ENCODE measurements around the gene CSGALNACT2. TPM values are rescaled to one million over a fixed set of nuclear protein-coding genes. Genes with fewer than 3 reads are reported as not detected.

CSGALNACT2 gene
- total and polyA plus RNA-seq, 9 of the 15 experiments (the other 6 are each of a cell fraction or from before 2014, with no cell fraction given): 1.4 to 7.3 (median 3.5) TPM

DNA sequence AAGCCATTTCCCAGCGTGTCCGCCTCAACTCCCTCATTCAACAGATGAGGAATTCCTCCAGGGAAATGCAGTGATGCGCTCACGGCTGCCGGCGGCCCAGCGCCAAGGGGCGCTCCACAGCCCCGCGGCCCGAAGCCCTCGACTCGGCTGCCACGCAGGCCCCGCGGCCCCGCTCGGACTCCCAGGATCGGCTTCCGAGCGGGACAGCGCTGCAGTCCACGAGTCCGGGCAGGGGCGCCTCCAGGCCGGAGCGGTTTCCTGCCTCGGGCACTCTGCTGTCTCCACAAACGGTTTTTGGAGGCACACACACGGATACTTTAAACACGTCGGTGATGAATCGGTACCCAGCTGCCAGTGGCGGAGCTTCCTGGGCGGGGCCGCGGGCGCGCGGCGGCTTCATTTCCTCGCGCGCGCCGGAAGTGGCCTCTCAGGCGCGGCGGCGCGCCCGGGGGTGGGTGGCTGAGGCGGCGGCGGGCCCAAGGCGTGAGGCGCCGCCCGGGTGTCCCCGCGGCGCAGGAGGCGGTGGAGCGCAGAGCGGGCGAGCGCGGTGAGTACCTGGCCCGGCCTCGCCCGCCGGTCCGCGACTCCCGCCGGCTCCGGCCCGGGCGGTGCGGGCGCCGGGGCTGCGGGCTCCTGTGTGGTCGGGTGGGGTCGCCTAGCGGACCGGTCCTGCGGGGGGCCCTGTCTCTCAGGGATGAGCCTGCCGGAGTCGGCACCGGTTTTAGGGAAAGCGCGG is at the start of gene CSGALNACT2 (continued):
- TF ChIP-seq ZNF639 (CRISPR knock-in tag; conservative IDR thresholded peaks at IDR 0.05 in 1 of 2, IDR thresholded peaks at IDR 0.05 in 1 of 2): peak; percentile 15 to 85; a peak in 2 of 4 replicates
- TF ChIP-seq ZBTB33 (CRISPR knock-in tag; IDR thresholded peaks at IDR 0.05): 0 out of 2 replicates have a peak, but pooled peaks have one; percentile 9
- TF ChIP-seq EP400 (IDR thresholded peaks at IDR 0.05): peak; percentile 47; the same call in 1 of the 2 replicates
- peak; percentile 81 to 94 for TF ChIP-seq E2F6 (IDR thresholded peaks at IDR 0.05; ENCODE audit: borderline replicate concordance in 1 of 2, extremely low read depth in 1 of 2, insufficient read depth in 1 of 2, insufficient read length in 1 of 2, low read depth in 1 of 2, low read length in 1 of 2, poor library complexity in 1 of 2, severe bottlenecking in 1 of 2)
- no peak for TF ChIP-seq GATAD2A (IDR thresholded peaks at IDR 0.05)
- peak; percentile 52 for TF ChIP-seq NFIC (IDR thresholded peaks at IDR 0.05)
- TF ChIP-seq FOXP1 (CRISPR knock-in tag; IDR thresholded peaks at IDR 0.05): peak; percentile 41; the same call in 1 of the 2 replicates
- peak; percentile 83 for TF ChIP-seq L3MBTL2 (IDR thresholded peaks at IDR 0.05)
- no peak for TF ChIP-seq CBFB (CRISPR knock-in tag; IDR thresholded peaks at IDR 0.05)
- TF ChIP-seq, protein P1, sequence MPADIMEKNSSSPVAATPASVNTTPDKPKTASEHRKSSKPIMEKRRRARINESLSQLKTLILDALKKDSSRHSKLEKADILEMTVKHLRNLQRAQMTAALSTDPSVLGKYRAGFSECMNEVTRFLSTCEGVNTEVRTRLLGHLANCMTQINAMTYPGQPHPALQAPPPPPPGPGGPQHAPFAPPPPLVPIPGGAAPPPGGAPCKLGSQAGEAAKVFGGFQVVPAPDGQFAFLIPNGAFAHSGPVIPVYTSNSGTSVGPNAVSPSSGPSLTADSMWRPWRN (IDR thresholded peaks at IDR 0.05; ENCODE audit: low read depth): no peak
- 0 out of 2 replicates have a peak, but pooled peaks have one; percentile 32 for TF ChIP-seq FOSL1 (tag; conservative IDR thresholded peaks at IDR 0.05)
- peak; percentile 53; the same call in 1 of the 2 replicates for TF ChIP-seq ZFX (CRISPR knock-in tag; IDR thresholded peaks at IDR 0.05)
- TF ChIP-seq ASH1L (IDR thresholded peaks at IDR 0.05; ENCODE audit: borderline replicate concordance, low read depth, partially characterized antibody): no peak
- TF ChIP-seq ZNF512 (tag; IDR thresholded peaks at IDR 0.05): no peak
- TF ChIP-seq SAFB (IDR thresholded peaks at IDR 0.05; ENCODE audit: borderline replicate concordance, low read depth, low read length): peak; percentile 26; the same call in 1 of the 2 replicates
- peak; percentile 47 for TF ChIP-seq MEIS2 (IDR thresholded peaks at IDR 0.05; ENCODE audit: partially characterized antibody)
- TF ChIP-seq HNRNPLL (IDR thresholded peaks at IDR 0.05; ENCODE audit: low read depth, low read length, poor library complexity, severe bottlenecking): peak; percentile 16
- TF ChIP-seq NR4A1 (CRISPR knock-in tag; IDR thresholded peaks at IDR 0.05): no peak
- TF ChIP-seq NR4A1 (tag; IDR thresholded peaks at IDR 0.05): no peak
- no peak for TF ChIP-seq ESRRB (CRISPR knock-in tag; IDR thresholded peaks at IDR 0.05; ENCODE audit: borderline replicate concordance)
